HCT116 (cell line): Measurements from ENCODE around the gene AP3B1. TPM values are rescaled to one million over a fixed set of nuclear protein-coding genes. Genes with fewer than 3 reads are reported as not detected.

Experiments
- ATAC-seq: fragments of 200-7000 bp; cut with Tn5 transposase; 2 replicates; pipeline ENCODE4 v1.9.1; 2020; ENCODE audit warnings: mild to moderate bottlenecking, moderate library complexity
- BruUV-seq: library from RNA; stranded (reverse); fragments of 400-500 nt; replicated peaks from 2 replicates; lab custom pipeline; 2021; lab: Mats Ljungman, UMichigan
- CTCF ChIA-PET: fragments of 300-600 bp; sonication (Branson Sonifier 250); formaldehyde crosslinking; loops from one replicate; lab custom pipeline; 2021; ENCODE audit warnings: antibody characterized with exemption; lab: Charles Lee
- POLR2A ChIA-PET: fragments of 300-600, 350-600 bp; sonication (Branson Sonifier 250); formaldehyde crosslinking; loops from one replicate; lab custom pipeline; 2021; ENCODE audit warnings: antibody characterized with exemption; lab: Charles Lee
- RAD21 ChIA-PET, 2 experiments: fragments of 300-600 bp; sonication (Branson Sonifier 250); formaldehyde crosslinking; loops; one replicate each; lab custom pipeline; 2023; ENCODE audit warnings: low total read pairs in 2 of 2; ENCODE audit not compliant: uncharacterized antibody in 2 of 2, unreplicated experiment in 2 of 2, low non-redundant PET in 1 of 2; lab: Charles Lee
- DNase-seq: peaks from one replicate; pipeline ENCODE4 v3.0.0-alpha.2; 2010; ENCODE audit warnings: low read depth, low spot score
- H2AFZ ChIP-seq: fragments of 200-600 bp; shearing (Covaris generic), sonication (generic); 2 replicates; pipeline ENCODE4 v1.6.1; 2017; ENCODE audit warnings: low read depth, mixed run types, mixed read lengths, antibody characterized with exemption, low read length; ENCODE audit not compliant: poor library complexity, severe bottlenecking
- H3K27ac ChIP-seq: 2 replicates; pipeline ENCODE4 v1.5.1; 2012; ENCODE audit warnings: low read depth, low read length
- H3K27me3 ChIP-seq: fragments of 200-600 bp; sonication (generic); 2 replicates; pipeline ENCODE4 v1.6.1; 2016; ENCODE audit warnings: mixed run types, low read length, mixed read lengths; ENCODE audit not compliant: insufficient read depth
- H3K36me3 ChIP-seq, 2 experiments: fragments of 200-500 bp in 1 of 2; fragments of 200-600 bp in 1 of 2; sonication (Bioruptor generic) in 1 of 2; sonication (generic) in 1 of 2; 2 replicates each; pipeline versions ENCODE4 v1.5.1 to v1.6.1; 2014 to 2016; ENCODE audit warnings: low read length in 2 of 2, inconsistent platforms in 1 of 2, mixed read lengths in 1 of 2, mixed run types in 1 of 2; ENCODE audit not compliant: insufficient read depth in 2 of 2, control insufficient read depth in 1 of 2
- H3K4me1 ChIP-seq, 2 experiments: fragments of 200-600 bp in 1 of 2; sonication (generic) in 1 of 2; 2 replicates each; pipeline versions ENCODE4 v1.5.1 to v1.6.1; 2012 to 2017; ENCODE audit warnings: low read length in 2 of 2, inconsistent platforms in 1 of 2, mild to moderate bottlenecking in 1 of 2, mixed read lengths in 1 of 2, mixed run types in 1 of 2, moderate library complexity in 1 of 2; ENCODE audit not compliant: insufficient read depth in 2 of 2, control insufficient read depth in 1 of 2
- H3K4me2 ChIP-seq: fragments of 200-600 bp; sonication (generic); 2 replicates; pipeline ENCODE4 v1.6.1; 2017; ENCODE audit warnings: mixed run types, low read length, mixed read lengths
- H3K4me3 ChIP-seq, 2 experiments: fragments of 200-600 bp in 1 of 2; sonication (generic) in 1 of 2; replicated peaks in 1 of 2; 2 replicates each; pipeline ENCODE4 v1.5.1; 2011 to 2016; ENCODE audit warnings: low read length in 2 of 2, control low read depth in 1 of 2, low read depth in 1 of 2, mild to moderate bottlenecking in 1 of 2, mixed read lengths in 1 of 2, mixed run types in 1 of 2
- H3K79me2 ChIP-seq: fragments of 200-600 bp; sonication (generic); 2 replicates; pipeline ENCODE4 v1.6.1; 2017; ENCODE audit warnings: mild to moderate bottlenecking, mixed run types, low read length, moderate library complexity, mixed read lengths; ENCODE audit not compliant: insufficient read depth
- H3K9ac ChIP-seq: fragments of 200-600 bp; sonication (generic); 2 replicates; pipeline ENCODE4 v1.6.1; 2016; ENCODE audit warnings: low read length, mixed read lengths
- H3K9me2 ChIP-seq: fragments of 200-600 bp; sonication (generic), shearing (Covaris generic); 2 replicates; pipeline ENCODE4 v1.6.1; 2017; ENCODE audit warnings: mixed run types, mild to moderate bottlenecking, moderate library complexity; ENCODE audit not compliant: insufficient read depth
- H3K9me3 ChIP-seq, 2 experiments: fragments of 200-500 bp in 1 of 2; fragments of 200-600 bp in 1 of 2; sonication (Bioruptor generic) in 1 of 2; sonication (generic) in 1 of 2; 2 replicates each; pipeline ENCODE4 v1.6.1; 2014 to 2017; ENCODE audit warnings: low read length in 2 of 2, mixed read lengths in 2 of 2, inconsistent platforms in 1 of 2, low read depth in 1 of 2, mild to moderate bottlenecking in 1 of 2, mixed run types in 1 of 2, moderate library complexity in 1 of 2; ENCODE audit not compliant: control insufficient read depth in 1 of 2, insufficient read depth in 1 of 2
- H4K20me1 ChIP-seq: fragments of 200-600 bp; sonication (generic), shearing (Covaris generic); 2 replicates; pipeline ENCODE4 v1.6.1; 2017; ENCODE audit warnings: mixed run types, mild to moderate bottlenecking, moderate library complexity; ENCODE audit not compliant: insufficient read depth
- ATF3 ChIP-seq: IDR thresholded peaks from 2 replicates; pipeline ENCODE4 v1.6.1; 2012
- CBX3 ChIP-seq: IDR thresholded peaks from 2 replicates; pipeline ENCODE4 v1.6.1; 2012; ENCODE audit warnings: low read depth
- CEBPB ChIP-seq: IDR thresholded peaks from 2 replicates; pipeline ENCODE4 v1.6.1; 2012; ENCODE audit warnings: low read depth
- ELF1 ChIP-seq: IDR thresholded peaks from 2 replicates; pipeline ENCODE4 v1.6.1; 2012; ENCODE audit warnings: low read depth, borderline replicate concordance
- EZH2 ChIP-seq: fragments of 200-600 bp; sonication (generic); IDR thresholded peaks from 2 replicates; pipeline ENCODE4 v1.6.1; 2017; ENCODE audit warnings: antibody characterized with exemption, mixed run types
- EZH2phosphoT487 ChIP-seq: fragments of 200-600 bp; IDR thresholded peaks from 2 replicates; pipeline ENCODE4 v1.6.1; 2018; ENCODE audit warnings: antibody characterized with exemption, borderline replicate concordance
- FOSL1 ChIP-seq: IDR thresholded peaks from 2 replicates; pipeline ENCODE4 v1.6.1; 2012; ENCODE audit warnings: low read depth
- MAX ChIP-seq: IDR thresholded peaks from 2 replicates; pipeline ENCODE4 v1.6.1; 2012
- POLR2A ChIP-seq: IDR thresholded peaks from 2 replicates; pipeline ENCODE4 v1.7.0; 2011; ENCODE audit warnings: borderline replicate concordance; ENCODE audit not compliant: insufficient read depth, insufficient read length; ENCODE audit errors: extremely low read depth
- POLR2AphosphoS5 ChIP-seq: IDR thresholded peaks from 2 replicates; pipeline ENCODE4 v1.6.1; 2011; ENCODE audit warnings: mild to moderate bottlenecking, low read depth, low read length, moderate library complexity
- RAD21 ChIP-seq: IDR thresholded peaks from 2 replicates; pipeline ENCODE4 v1.6.1; 2012; ENCODE audit warnings: low read depth, mild to moderate bottlenecking
- SIN3A ChIP-seq: IDR thresholded peaks from 2 replicates; pipeline ENCODE4 v1.6.1; 2012; ENCODE audit warnings: low read depth
- SP1 ChIP-seq: IDR thresholded peaks from 2 replicates; pipeline ENCODE4 v1.6.1; 2012; ENCODE audit warnings: low read depth
- SRF ChIP-seq: IDR thresholded peaks from 2 replicates; pipeline ENCODE4 v1.6.1; 2012; ENCODE audit warnings: low read depth
- TCF7L2 ChIP-seq: IDR thresholded peaks from 2 replicates; pipeline ENCODE4 v1.7.0; 2011; ENCODE audit warnings: borderline replicate concordance, inconsistent platforms; ENCODE audit not compliant: insufficient read depth, insufficient read length; ENCODE audit errors: extremely low read depth
- YY1 ChIP-seq: IDR thresholded peaks from 2 replicates; pipeline ENCODE4 v1.6.1; 2011; ENCODE audit warnings: low read length, low read depth, moderate library complexity, mild to moderate bottlenecking; ENCODE audit not compliant: insufficient replicate concordance; ENCODE audit errors: extremely low read depth
- ZBTB33 ChIP-seq: IDR thresholded peaks from 2 replicates; pipeline ENCODE4 v1.6.1; 2011; ENCODE audit warnings: mild to moderate bottlenecking, low read length, moderate library complexity; ENCODE audit not compliant: insufficient replicate concordance; ENCODE audit errors: extremely low read depth
- ZFX ChIP-seq: fragments of 450-650 bp; IDR thresholded peaks from 2 replicates; pipeline ENCODE4 v1.6.1; 2017
- ZNF274 ChIP-seq: fragments of 200-500 bp; sonication (Bioruptor generic); IDR thresholded peaks from 2 replicates; pipeline ENCODE4 v1.6.1; 2014; ENCODE audit warnings: mild to moderate bottlenecking, low read depth, low read length, inconsistent platforms
- intact Hi-C: fragments of 100-400 bp; cut with micrococcal nuclease; formaldehyde crosslinking; loops from 2 replicates; pipeline ENCODE4 v1.10.0; 2022
- total RNA-seq: library from RNA; stranded (reverse); gene quantifications from one replicate; pipeline ENCODE4 v1.2.1, GENCODE V29; 2021; ENCODE audit not compliant: unreplicated experiment

AP3B1 gene
- total RNA-seq, 1 experiment from 2014 or later, result 54.5 TPM

GRCh38 chr5:77958642-77959330 lies 335.7 kb downstream of the AP3B1 start (continued):
- TF ChIP-seq RAD21, result no peak
- no peak for TF ChIP-seq CEBPB
- TF ChIP-seq ATF3, result no peak
- no peak for TF ChIP-seq POLR2AphosphoS5
- TF ChIP-seq, all 23 proteins: peak for 0

GRCh38 chr5:77957931-77958521 lies 336.5 kb downstream of the AP3B1 start:
- H2AFZ ChIP-seq, result no peak overlapping the region
- no peaks in the 10 kb centered on the region for H3K9me3 ChIP-seq
- CTCF ChIA-PET, result no interaction called here
- intact Hi-C loops, result no loop called here
- TF ChIP-seq EZH2 (no peak), ZFX (no peak), ATF3 (no peak), POLR2A (no peak), FOSL1 (no peak), CEBPB (no peak), CBX3 (no peak), ZNF274 (no peak), SRF (no peak), POLR2AphosphoS5 (no peak), SIN3A (no peak), MAX (no peak), ZBTB33 (no peak), EZH2phosphoT487 (no peak), TCF7L2 (no peak), SP1 (no peak), YY1 (no peak), ELF1 (no peak)
- TF ChIP-seq, all 23 proteins: peak for 0
- ChIA-PET RAD21 (no interaction called here), POLR2A (no interaction called here)
- Histone ChIP-seq H4K20me1 (no peaks in the 10 kb centered on the region), H3K4me1 (no peaks in the 10 kb centered on the region), H3K27ac (no peak overlapping the region), H3K4me2 (no peak overlapping the region), H3K9me2 (no peaks in the 10 kb centered on the region), H3K27me3 (no peaks in the 10 kb centered on the region), H3K4me3 (no peak overlapping the region), H3K79me2 (no peaks in the 10 kb centered on the region), H3K9ac (no peak overlapping the region), H3K36me3 (no peaks in the 10 kb centered on the region)
- no TSS peak for BruUV-seq
- DNase-seq, result no peak
- no peak for ATAC-seq
